Upper lobe of right lung (tissue), 1 donor: Measurements from ENCODE around the gene PRKCZ. TPM values are rescaled to one million over a fixed set of nuclear protein-coding genes. Genes with fewer than 3 reads are reported as not detected.

Experiments used
- ATAC-seq: fragments of 200-7000 bp; cut with Tn5 transposase; one replicate; pipeline ENCODE4 v1.9.1; 2020; ENCODE audit warnings: mild to moderate bottlenecking, moderate library complexity
- DNase-seq: peaks from one replicate; pipeline ENCODE4 v3.0.0-alpha.2; 2020
- H3K27ac ChIP-seq: fragments of 200-600 bp; one replicate; pipeline ENCODE4 v1.8.0; 2022
- H3K27me3 ChIP-seq: fragments of 200-600 bp; one replicate; pipeline ENCODE4 v1.8.0; 2022; ENCODE audit warnings: mild to moderate bottlenecking
- H3K36me3 ChIP-seq: fragments of 200-600 bp; one replicate; pipeline ENCODE4 v1.8.0; 2022
- H3K4me1 ChIP-seq: fragments of 200-600 bp; one replicate; pipeline ENCODE4 v1.8.0; 2022
- H3K4me3 ChIP-seq: fragments of 200-600 bp; one replicate; pipeline ENCODE4 v1.8.0; 2022; ENCODE audit warnings: mild to moderate bottlenecking
- H3K9me3 ChIP-seq: fragments of 200-600 bp; one replicate; pipeline ENCODE4 v1.8.0; 2022
- intact Hi-C: fragments of 100-400 bp; cut with DNase I; formaldehyde crosslinking; loops from one replicate; pipeline ENCODE4 v1.11.0; 2022
- total RNA-seq: library from RNA; stranded (reverse); fragmentation: NEBNext Ultra II Directional; extraction: Animal tissue kit (Norgen Biotek cat#: 25700); gene quantifications from one replicate; pipeline ENCODE4 v1.2.1, GENCODE V29; 2021
- TF ChIP-seq, protein P1 (sequence below): fragments of 200-600 bp; IDR thresholded peaks from one replicate; pipeline ENCODE4 v1.8.0; 2022; ENCODE audit warnings: antibody characterized with exemption
- donor health status: DM: no; HTN: yes; CAD: no; lungs with severe emphysema.

The PRKCZ gene
- total RNA-seq, 1 donor from 2014 or later, result 121 TPM

- no peaks in the 10 kb centered on the region for H3K27me3 ChIP-seq
- H3K36me3 ChIP-seq, result no peaks in the 10 kb centered on the region
- H3K4me3 ChIP-seq, result no peak overlapping the region
- no peaks in the 10 kb centered on the region for H3K9me3 ChIP-seq
- H3K4me1 ChIP-seq, result peaks cover 32% of the 10 kb centered on the region
- intact Hi-C loops, result no loop called here
- H3K27ac ChIP-seq, result no peak overlapping the region
- no peak for DNase-seq
- ATAC-seq, result no peak
- TF ChIP-seq, protein P1, sequence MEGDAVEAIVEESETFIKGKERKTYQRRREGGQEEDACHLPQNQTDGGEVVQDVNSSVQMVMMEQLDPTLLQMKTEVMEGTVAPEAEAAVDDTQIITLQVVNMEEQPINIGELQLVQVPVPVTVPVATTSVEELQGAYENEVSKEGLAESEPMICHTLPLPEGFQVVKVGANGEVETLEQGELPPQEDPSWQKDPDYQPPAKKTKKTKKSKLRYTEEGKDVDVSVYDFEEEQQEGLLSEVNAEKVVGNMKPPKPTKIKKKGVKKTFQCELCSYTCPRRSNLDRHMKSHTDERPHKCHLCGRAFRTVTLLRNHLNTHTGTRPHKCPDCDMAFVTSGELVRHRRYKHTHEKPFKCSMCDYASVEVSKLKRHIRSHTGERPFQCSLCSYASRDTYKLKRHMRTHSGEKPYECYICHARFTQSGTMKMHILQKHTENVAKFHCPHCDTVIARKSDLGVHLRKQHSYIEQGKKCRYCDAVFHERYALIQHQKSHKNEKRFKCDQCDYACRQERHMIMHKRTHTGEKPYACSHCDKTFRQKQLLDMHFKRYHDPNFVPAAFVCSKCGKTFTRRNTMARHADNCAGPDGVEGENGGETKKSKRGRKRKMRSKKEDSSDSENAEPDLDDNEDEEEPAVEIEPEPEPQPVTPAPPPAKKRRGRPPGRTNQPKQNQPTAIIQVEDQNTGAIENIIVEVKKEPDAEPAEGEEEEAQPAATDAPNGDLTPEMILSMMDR, result no peak
These were observed 165.9 kb downstream of the PRKCZ start for GRCh38 chr1:2215909-2216766.

- intact Hi-C loops, result no loop called here
- Histone ChIP-seq H3K36me3 (no peaks in the 10 kb centered on the region), H3K4me1 (peaks cover 32% of the 10 kb centered on the region), H3K27ac (no peak overlapping the region), H3K4me3 (no peak overlapping the region), H3K9me3 (no peaks in the 10 kb centered on the region), H3K27me3 (no peaks in the 10 kb centered on the region)
- TF ChIP-seq, protein P1, result no peak
- no peak for ATAC-seq
- DNase-seq, result no peak
These were observed 166.5 kb downstream of the PRKCZ start for GRCh38 chr1:2216767-2217058.

GRCh38 chr1:2221271-2221670 lies 171.1 kb downstream of the PRKCZ start:
- H3K9me3 ChIP-seq, result no peaks in the 10 kb centered on the region
- H3K27me3 ChIP-seq, result no peaks in the 10 kb centered on the region
- no peak overlapping the region for H3K4me3 ChIP-seq
- intact Hi-C loops, result no loop called here
- DNase-seq (no peak), ATAC-seq (no peak)
- TF ChIP-seq, protein P1, result no peak
- no peaks in the 10 kb centered on the region for H3K36me3 ChIP-seq
- H3K27ac ChIP-seq, result no peak overlapping the region
- no peaks in the 10 kb centered on the region for H3K4me1 ChIP-seq

DNA sequence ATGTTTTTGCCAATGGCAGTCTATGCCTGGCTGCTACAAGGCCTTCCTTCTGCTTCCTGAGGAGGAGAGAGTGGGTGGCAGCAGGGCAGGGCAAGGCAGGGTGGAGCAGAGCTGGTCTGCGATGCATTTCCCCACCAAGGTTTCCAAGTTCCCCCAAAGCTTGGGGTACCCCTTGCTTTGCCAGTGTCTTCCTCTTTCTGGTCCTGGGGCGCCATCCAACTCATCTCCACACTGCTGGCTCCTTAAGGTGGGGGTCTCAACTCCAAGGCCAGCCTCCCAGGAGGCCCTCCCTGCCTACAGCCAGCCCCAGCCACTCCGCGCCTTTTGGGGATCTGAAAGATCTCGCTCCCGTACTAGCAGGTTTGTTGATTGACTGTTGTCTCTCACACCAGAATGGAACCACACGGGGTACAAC lies 174.0 kb downstream of the PRKCZ start:
- Histone ChIP-seq H3K4me3 (no peak overlapping the region), H3K36me3 (no peaks in the 10 kb centered on the region), H3K27me3 (no peaks in the 10 kb centered on the region), H3K9me3 (no peaks in the 10 kb centered on the region), H3K4me1 (peaks cover 6% of the 10 kb centered on the region), H3K27ac (no peak overlapping the region)
- intact Hi-C loops, result no loop called here
- ATAC-seq (no peak), DNase-seq (peak; percentile 71)
- TF ChIP-seq, protein P1, result no peak

DNA sequence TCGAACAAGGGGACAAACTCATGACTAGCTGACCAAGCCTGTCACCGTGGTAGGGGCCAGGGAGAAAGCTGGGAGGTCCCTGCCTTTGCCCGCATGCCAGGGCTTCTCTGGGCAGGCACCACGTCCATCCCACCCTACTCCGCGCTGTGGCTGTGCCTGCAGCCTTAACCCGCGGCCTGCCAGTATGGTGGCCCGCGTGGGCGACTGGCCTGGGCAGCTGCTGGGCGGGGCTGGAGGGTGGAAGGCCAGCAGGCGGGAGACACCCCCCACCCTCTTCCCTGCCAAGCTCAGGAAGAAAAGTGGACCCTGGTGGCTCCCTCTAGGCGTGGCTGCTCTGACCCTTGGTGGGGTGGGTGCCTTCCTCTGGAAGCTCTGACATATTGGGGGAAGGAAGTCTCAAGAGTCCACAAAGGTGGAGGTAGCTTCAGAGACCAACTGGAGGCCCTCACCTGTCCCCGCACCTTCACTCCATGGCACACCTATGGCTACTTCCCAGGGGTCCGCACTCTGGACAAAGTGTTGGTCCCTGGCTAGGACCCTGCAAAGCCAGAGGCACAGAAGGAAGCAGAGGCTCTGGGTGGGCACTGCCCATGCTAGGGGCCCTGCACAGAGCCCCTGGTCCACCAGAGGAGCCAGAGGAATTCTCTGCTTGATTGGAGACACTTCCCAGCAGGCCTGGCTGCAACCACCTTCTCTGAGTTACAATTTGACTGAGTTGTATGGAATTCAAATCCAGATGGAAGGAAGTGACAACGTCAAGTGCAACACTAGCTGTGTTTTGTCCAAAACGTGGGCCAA lies 174.6 kb downstream of the PRKCZ start:
- Histone ChIP-seq H3K27me3 (no peaks in the 10 kb centered on the region), H3K4me3 (no peak overlapping the region), H3K27ac (no peak overlapping the region), H3K4me1 (peaks cover 6% of the 10 kb centered on the region), H3K9me3 (no peaks in the 10 kb centered on the region), H3K36me3 (no peaks in the 10 kb centered on the region)
- DNase-seq, result no peak
- TF ChIP-seq, protein P1, result no peak
- intact Hi-C loops, result no loop called here
- no peak for ATAC-seq
